ENCODE results near the gene DNAJC10. TPM values are rescaled to one million over a fixed set of nuclear protein-coding genes. Genes with fewer than 3 reads are reported as not detected.
A peak's percentile ranks its signal among the peaks of the same experiment; 100 is the strongest.
"Not testable (repeated sequence)": the region's sequence is repeated elsewhere in the genome, so short reads cannot be mapped to it uniquely, and the experiment has no call there.

Gene DNAJC10
- total and polyA plus RNA-seq, 2 of the 4 experiments (the other 2 are of a cell fraction): 34.6 to 53.2 TPM

DNA sequence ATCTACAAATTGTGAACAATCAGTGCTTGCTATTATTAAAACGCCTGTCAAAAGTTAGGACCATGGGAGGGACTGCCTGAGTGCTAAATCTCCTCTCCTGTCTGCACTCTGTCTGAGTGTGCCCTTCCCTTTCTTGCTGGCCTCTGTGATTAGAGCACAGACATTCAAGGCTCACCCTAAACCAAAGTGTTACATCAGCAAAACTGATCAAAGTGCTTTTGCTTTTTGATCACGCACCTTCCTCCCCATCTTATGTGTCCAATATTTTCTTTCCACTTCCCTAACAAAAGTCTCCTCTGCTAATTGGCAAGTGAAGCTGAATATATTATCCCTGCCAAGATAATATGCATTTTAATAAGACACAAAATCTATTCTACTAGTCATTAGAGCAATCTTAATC lies 30.5 kb upstream of the DNAJC10 start:
- Histone ChIP-seq H3K4ac (ENCODE audit: low read depth, low read length) (no peak overlapping the region), H3K4me1 (ENCODE audit: control insufficient read depth, insufficient read depth, low read length) (no peaks in the 10 kb centered on the region), H2AK9ac (replicated peaks; ENCODE audit: low read depth, low read length, poor library complexity) (no peak overlapping the region), H3K56ac (ENCODE audit: extremely low read depth, insufficient read depth, low read length) (no peak overlapping the region), H3K79me1 (ENCODE audit: low read depth in 1 of 2, low read length in 2 of 2) (no peaks in the 10 kb centered on the region), H2BK20ac (ENCODE audit: low read depth, low read length) (no peak overlapping the region), H3K4me2 (ENCODE audit: low read depth, low read length) (no peak overlapping the region), H2BK120ac (ENCODE audit: low read depth, low read length) (no peak overlapping the region), H3K36me3 (ENCODE audit: control insufficient read depth, insufficient read depth, low read length) (no peaks in the 10 kb centered on the region), H3K9me3 (ENCODE audit: control insufficient read depth, insufficient read depth, low read length) (no peaks in the 10 kb centered on the region), H4K5ac (ENCODE audit: low read depth, low read length) (no peak overlapping the region), H4K20me1 (ENCODE audit: insufficient read depth, low read length) (no peaks in the 10 kb centered on the region), H2BK15ac (ENCODE audit: low read depth, low read length) (no peak overlapping the region), H4K91ac (ENCODE audit: insufficient read depth, low read depth, low read length) (no peak overlapping the region), H3K9ac (ENCODE audit: low read depth, low read length) (no peak overlapping the region), H3K9me1 (ENCODE audit: insufficient read depth, low read length) (no peaks in the 10 kb centered on the region), H3K27ac (ENCODE audit: insufficient read depth, low read length) (no peak overlapping the region), H3K14ac (replicated peaks; ENCODE audit: low read depth, low read length) (no peak overlapping the region), H3K4me3 (ENCODE audit: insufficient read depth, low read depth, low read length) (no peak overlapping the region), H2AK5ac (ENCODE audit: low read depth, low read length) (no peak overlapping the region), H3K18ac (ENCODE audit: low read depth, low read length) (no peak overlapping the region), H3K27me3 (ENCODE audit: control insufficient read depth, insufficient read depth, low read length) (no peaks in the 10 kb centered on the region), H2BK5ac (ENCODE audit: low read depth, low read length, poor library complexity, severe bottlenecking) (no peak overlapping the region), H3K23ac (ENCODE audit: low read depth, low read length) (no peak overlapping the region), H2AFZ (replicated peaks; ENCODE audit: low read length, poor library complexity) (no peak overlapping the region), H4K8ac (ENCODE audit: low read depth in 2 of 2, low read length in 2 of 2) (no peak overlapping the region)
- BruUV-seq (replicated peaks): no TSS peak
- dilution Hi-C loops (cut with HindIII; ENCODE audit: low sequenced_read_pairs, unreplicated experiment) (no loop called here), intact Hi-C loops (cut with micrococcal nuclease) (no loop called here), in situ Hi-C loops (cut with MboI; ENCODE audit: low sequenced_read_pairs) (no loop called here)
- ATAC-seq (ENCODE audit: low read depth) (no peak), DNase-seq (no peak)
- ChIA-PET POLR2A (ENCODE audit: unreplicated experiment) (no interaction called here), CTCF (no interaction called here)
- TF ChIP-seq MAFK (IDR thresholded peaks at IDR 0.05; ENCODE audit: low read depth, low read length) (0 out of 2 replicates have a peak, but pooled peaks have one; percentile 5), POLR2A (IDR thresholded peaks at IDR 0.05; ENCODE audit: low read depth, low read length) (no peak)
- 100% methylated on average over 1 of the region's 2 CpGs; no CpG with 5 or more reads in 1 of the 2 experiments for WGBS, 2 experiments (ENCODE audit: extremely low coverage in 2 of 2, insufficient read length in 1 of 2)

DNA sequence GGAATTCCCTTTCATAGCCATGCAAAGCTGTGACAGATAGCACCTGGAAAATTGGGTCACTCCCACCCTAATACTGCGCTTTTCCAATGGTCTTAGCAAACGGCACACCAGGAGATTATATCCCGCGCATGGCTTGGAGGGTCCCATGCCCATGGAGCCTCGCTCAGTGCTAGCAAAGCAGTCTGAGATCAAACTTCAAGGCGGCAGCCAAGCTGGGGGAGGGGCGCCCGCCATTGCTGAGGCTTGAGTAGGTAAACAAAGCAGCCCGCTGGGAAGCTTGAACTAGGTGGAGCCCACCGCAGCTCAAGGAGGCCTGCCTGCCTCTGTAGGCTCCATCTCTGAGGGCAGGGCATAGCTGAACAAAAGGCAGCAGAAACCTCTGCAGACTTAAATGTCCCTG lies 29.3 kb upstream of the DNAJC10 start:
- H3K4me2 ChIP-seq (ENCODE audit: low read depth, low read length); DNase-seq; intact Hi-C loops (cut with micrococcal nuclease); H3K18ac ChIP-seq (ENCODE audit: low read depth, low read length); POLR2A ChIA-PET (ENCODE audit: unreplicated experiment); H2AK5ac ChIP-seq (ENCODE audit: low read depth, low read length); H4K5ac ChIP-seq (ENCODE audit: low read depth, low read length); H3K23ac ChIP-seq (ENCODE audit: low read depth, low read length); H3K56ac ChIP-seq (ENCODE audit: extremely low read depth, insufficient read depth, low read length); H3K36me3 ChIP-seq (ENCODE audit: control insufficient read depth, insufficient read depth, low read length); H3K27ac ChIP-seq (ENCODE audit: insufficient read depth, low read length); H3K27me3 ChIP-seq (ENCODE audit: control insufficient read depth, insufficient read depth, low read length); H4K91ac ChIP-seq (ENCODE audit: insufficient read depth, low read depth, low read length); H2BK5ac ChIP-seq (ENCODE audit: low read depth, low read length, poor library complexity, severe bottlenecking); CTCF ChIA-PET; H2BK15ac ChIP-seq (ENCODE audit: low read depth, low read length); H2AK9ac ChIP-seq (replicated peaks; ENCODE audit: low read depth, low read length, poor library complexity); H3K79me1 ChIP-seq (ENCODE audit: low read depth in 1 of 2, low read length in 2 of 2); H3K9me3 ChIP-seq (ENCODE audit: control insufficient read depth, insufficient read depth, low read length); H3K9ac ChIP-seq (ENCODE audit: low read depth, low read length); in situ Hi-C loops (cut with MboI; ENCODE audit: low sequenced_read_pairs); H2BK120ac ChIP-seq (ENCODE audit: low read depth, low read length); H3K4ac ChIP-seq (ENCODE audit: low read depth, low read length); H3K4me1 ChIP-seq (ENCODE audit: control insufficient read depth, insufficient read depth, low read length); H2AFZ ChIP-seq (replicated peaks; ENCODE audit: low read length, poor library complexity); H2BK20ac ChIP-seq (ENCODE audit: low read depth, low read length); H3K14ac ChIP-seq (replicated peaks; ENCODE audit: low read depth, low read length); H4K20me1 ChIP-seq (ENCODE audit: insufficient read depth, low read length); H3K9me1 ChIP-seq (ENCODE audit: insufficient read depth, low read length); H4K8ac ChIP-seq (ENCODE audit: low read depth in 2 of 2, low read length in 2 of 2); dilution Hi-C loops (cut with HindIII; ENCODE audit: low sequenced_read_pairs, unreplicated experiment); BruUV-seq (replicated peaks); ATAC-seq (ENCODE audit: low read depth); H3K4me3 ChIP-seq (ENCODE audit: insufficient read depth, low read depth, low read length): not testable (repeated sequence)
- WGBS, 2 experiments (ENCODE audit: extremely low coverage in 2 of 2, insufficient read length in 1 of 2): 92% methylated on average over 5 of the region's 10 CpGs; no CpG with 5 or more reads in 1 of the 2 experiments
